HepG2 (cell line): ENCODE measurements around the gene STX1B. TPM values are rescaled to one million over a fixed set of nuclear protein-coding genes. Genes with fewer than 3 reads are reported as not detected.

Experiments used
- ARHGAP35 ChIP-seq: sonication (generic); formaldehyde crosslinking; IDR thresholded peaks from 2 replicates; pipeline ENCODE4 v1.9.0; 2022; ENCODE audit warnings: mild to moderate bottlenecking, inconsistent platforms, moderate library complexity, missing genetic modification reagents, borderline replicate concordance
- ARNTL ChIP-seq: sonication (generic); formaldehyde crosslinking; IDR thresholded peaks from 2 replicates; pipeline ENCODE4 v1.4.0; 2020; ENCODE audit warnings: mild to moderate bottlenecking, missing genetic modification reagents
- CREM ChIP-seq, 2 experiments: sonication (generic) in 1 of 2; formaldehyde crosslinking in 1 of 2; IDR thresholded peaks; 2 replicates each; pipeline versions ENCODE4 v1.4.0 to v1.6.1; 2016 to 2020; ENCODE audit warnings: antibody characterized with exemption in 1 of 2, mild to moderate bottlenecking in 1 of 2, missing genetic modification reagents in 1 of 2
- FIP1L1 ChIP-seq: fragments of 200-400 bp; formaldehyde crosslinking; IDR thresholded peaks from 2 replicates; pipeline ENCODE4 v1.6.1; 2018; ENCODE audit warnings: low read depth, mild to moderate bottlenecking, low read length, moderate library complexity, borderline replicate concordance; ENCODE audit not compliant: insufficient read depth
- POLR2G ChIP-seq: fragments of 200-400 bp; formaldehyde crosslinking; IDR thresholded peaks from 2 replicates; pipeline ENCODE4 v1.6.1; 2018; ENCODE audit warnings: mild to moderate bottlenecking, low read depth, low read length, moderate library complexity
- RFX3 ChIP-seq: IDR thresholded peaks from 2 replicates; pipeline ENCODE4 v1.6.1; 2016; ENCODE audit warnings: missing biosample characterization, missing genetic modification reagents
- SIN3A ChIP-seq: IDR thresholded peaks from 2 replicates; pipeline ENCODE4 v1.6.1; 2011; ENCODE audit warnings: low read depth, mild to moderate bottlenecking, control low read depth, low read length, borderline replicate concordance
- SKIL ChIP-seq: sonication (generic); formaldehyde crosslinking; IDR thresholded peaks from 2 replicates; pipeline ENCODE4 v1.8.0; 2022; ENCODE audit warnings: missing genetic modification reagents, mild to moderate bottlenecking, moderate library complexity, borderline replicate concordance
- SP140L ChIP-seq: sonication (generic); formaldehyde crosslinking; IDR thresholded peaks from 2 replicates; pipeline ENCODE4 v1.4.0; 2020; ENCODE audit warnings: missing genetic modification reagents, borderline replicate concordance
- ZBTB38 ChIP-seq: sonication (generic); formaldehyde crosslinking; IDR thresholded peaks from 2 replicates; pipeline ENCODE4 v1.5.1; 2020; ENCODE audit warnings: mild to moderate bottlenecking, missing genetic modification reagents
- ZFP91 ChIP-seq: sonication (generic); formaldehyde crosslinking; IDR thresholded peaks from 2 replicates; pipeline ENCODE4 v1.9.0; 2022; ENCODE audit warnings: missing genetic modification reagents, mild to moderate bottlenecking, borderline replicate concordance
- ZHX1 ChIP-seq: sonication (generic); formaldehyde crosslinking; IDR thresholded peaks from 2 replicates; pipeline ENCODE4 v1.8.1; 2022; ENCODE audit warnings: low read depth, mild to moderate bottlenecking, missing genetic modification reagents
- ZNF101 ChIP-seq: sonication (generic); formaldehyde crosslinking; IDR thresholded peaks from 2 replicates; pipeline ENCODE4 v1.4.0; 2020; ENCODE audit warnings: mild to moderate bottlenecking, low read depth, missing genetic modification reagents, borderline replicate concordance
- ZNF660 ChIP-seq: sonication (generic); formaldehyde crosslinking; IDR thresholded peaks from 2 replicates; pipeline ENCODE4 v1.5.1; 2020; ENCODE audit warnings: mild to moderate bottlenecking, low read depth, missing genetic modification reagents, borderline replicate concordance
- ZNF709 ChIP-seq: sonication (generic); formaldehyde crosslinking; IDR thresholded peaks from 2 replicates; pipeline ENCODE4 v1.5.0; 2020; ENCODE audit warnings: mild to moderate bottlenecking, missing genetic modification reagents
- ZNF800 ChIP-seq: sonication (generic); formaldehyde crosslinking; IDR thresholded peaks from 2 replicates; pipeline ENCODE4 v1.4.0; 2020; ENCODE audit warnings: missing genetic modification reagents
- polyA plus RNA-seq, 8 experiments: library from polyadenylated mRNA; depleted of rRNA in 3 of 8; stranded (reverse) in 7 of 8; unstranded in 1 of 8; fragments of >200 nt; fragmentation: Illumina TruSeq in 4 of 8; extraction: Trizol in 4 of 8; gene quantifications; 2 replicates each; pipeline versions ENCODE4 v1.2.1 to v1.2.3, GENCODE V29; 2011 to 2016; ENCODE audit warnings: low read depth in 4 of 8, missing spikeins in 1 of 8, mixed read lengths in 1 of 8; ENCODE audit not compliant: insufficient read depth in 1 of 8
- total RNA-seq, 5 experiments: library from RNA; depleted of rRNA; stranded (reverse); fragments of >200 nt; fragmentation: Illumina TruSeq; extraction: Trizol; gene quantifications; 2 replicates each; pipeline ENCODE4 v1.2.3, GENCODE V29; 2016; ENCODE audit warnings: low read depth in 1 of 5

STX1B gene
- total and polyA plus RNA-seq, 2 of the 13 experiments (the other 11 are each of a cell fraction or from before 2014, with no cell fraction given) = 2.1 to 3.0 TPM

- TF ChIP-seq ZNF709 (CRISPR knock-in tag) (0 out of 2 replicates have a peak, but pooled peaks have one; percentile 62), FIP1L1 (0 out of 2 replicates have a peak, but pooled peaks have one; percentile 76), ZFP91 (CRISPR knock-in tag) (peak; percentile 72), SKIL (peak; percentile 75), ARNTL (CRISPR knock-in tag) (peak; percentile 92), ZNF800 (CRISPR knock-in tag) (peak; percentile 52; the same call in 1 of the 2 replicates), RFX3 (CRISPR knock-in tag) (no peak; the same call in 1 of the 2 replicates), POLR2G (peak; percentile 98), ZNF660 (CRISPR knock-in tag) (peak; percentile 20; the same call in 1 of the 2 replicates), ARHGAP35 (0 out of 2 replicates have a peak, but pooled peaks have one; percentile 32), SIN3A (peak; percentile 88; the same call in 1 of the 2 replicates), ZHX1 (CRISPR knock-in tag) (no peak; the same call in 1 of the 2 replicates), ZNF101 (no peak), CREM (IDR thresholded peaks at IDR 0.05) (no peak; the same call in 1 of the 2 replicates), CREM (CRISPR knock-in tag; IDR thresholded peaks at IDR 0.05) (no peak), ZBTB38 (peak; percentile 96), SP140L (CRISPR knock-in tag) (0 out of 2 replicates have a peak, but pooled peaks have one; percentile 70)
These were observed 60.6 kb downstream of the STX1B start (continued) for GRCh38 chr16:30949650-30950515.
